ENCODE data around the gene PLXDC1. TPM values are rescaled to one million over a fixed set of nuclear protein-coding genes. Genes with fewer than 3 reads are reported as not detected.
"Not testable (repeated sequence)": the region's sequence is repeated elsewhere in the genome, so short reads cannot be mapped to it uniquely, and the experiment has no call there.

PLXDC1 gene
- total RNA-seq, 1 donor from 2014 or later: 13.1 TPM

- no peak for DNase-seq
Observed at GRCh38 chr17:39123627-39124026, 27.8 kb downstream of the PLXDC1 start.

GRCh38 chr17:39122991-39123390 is 28.4 kb downstream of the PLXDC1 start:
- no peak for DNase-seq

- DNase-seq: not testable (repeated sequence)
Observed at GRCh38 chr17:39121919-39122318, 29.5 kb downstream of the PLXDC1 start.

GRCh38 chr17:39118674-39119419 is 32.6 kb downstream of the PLXDC1 start:
- no peak for DNase-seq

- DNase-seq: no peak
Observed at GRCh38 chr17:39116224-39116623, 35.2 kb downstream of the PLXDC1 start.

GRCh38 chr17:39115135-39115534 is 36.3 kb downstream of the PLXDC1 start:
- DNase-seq: no peak

- peak; percentile 54 for DNase-seq
Observed at GRCh38 chr17:39114723-39115122, 36.7 kb downstream of the PLXDC1 start.

GRCh38 chr17:39113871-39114270 is 37.6 kb downstream of the PLXDC1 start:
- DNase-seq: no peak

GRCh38 chr17:39110435-39111136 is 40.9 kb downstream of the PLXDC1 start:
- DNase-seq: no peak

GRCh38 chr17:39108461-39109375 is 42.7 kb downstream of the PLXDC1 start:
- no peak for DNase-seq

GRCh38 chr17:39107973-39108372 is 43.5 kb downstream of the PLXDC1 start:
- no peak for DNase-seq

- peak; percentile 53 for DNase-seq
Observed at GRCh38 chr17:39107155-39107554, 44.3 kb downstream of the PLXDC1 start.

GRCh38 chr17:39105705-39106104 is 45.7 kb downstream of the PLXDC1 start:
- no peak for DNase-seq

GRCh38 chr17:39104657-39105056 is 46.8 kb downstream of the PLXDC1 start:
- DNase-seq: no peak

- no peak for DNase-seq
Observed at GRCh38 chr17:39104046-39104445, 47.4 kb downstream of the PLXDC1 start.

GRCh38 chr17:39101091-39101490 is 50.3 kb downstream of the PLXDC1 start:
- no peak for DNase-seq

GRCh38 chr17:39100530-39100929 is 50.9 kb downstream of the PLXDC1 start:
- no peak for DNase-seq

- DNase-seq: peak; percentile 89
Observed at GRCh38 chr17:39099663-39100286, 51.7 kb downstream of the PLXDC1 start.

GRCh38 chr17:39098588-39098987 is 52.8 kb downstream of the PLXDC1 start:
- DNase-seq: no peak

- no peak for DNase-seq
Observed at GRCh38 chr17:39097537-39097936, 53.9 kb downstream of the PLXDC1 start.

- DNase-seq: no peak
Observed at GRCh38 chr17:39097150-39097519, 54.3 kb downstream of the PLXDC1 start.

GRCh38 chr17:39096508-39097149 is 54.8 kb downstream of the PLXDC1 start:
- peak; percentile 79 for DNase-seq
